ENCODE results near the gene PSMB7.

DNA sequence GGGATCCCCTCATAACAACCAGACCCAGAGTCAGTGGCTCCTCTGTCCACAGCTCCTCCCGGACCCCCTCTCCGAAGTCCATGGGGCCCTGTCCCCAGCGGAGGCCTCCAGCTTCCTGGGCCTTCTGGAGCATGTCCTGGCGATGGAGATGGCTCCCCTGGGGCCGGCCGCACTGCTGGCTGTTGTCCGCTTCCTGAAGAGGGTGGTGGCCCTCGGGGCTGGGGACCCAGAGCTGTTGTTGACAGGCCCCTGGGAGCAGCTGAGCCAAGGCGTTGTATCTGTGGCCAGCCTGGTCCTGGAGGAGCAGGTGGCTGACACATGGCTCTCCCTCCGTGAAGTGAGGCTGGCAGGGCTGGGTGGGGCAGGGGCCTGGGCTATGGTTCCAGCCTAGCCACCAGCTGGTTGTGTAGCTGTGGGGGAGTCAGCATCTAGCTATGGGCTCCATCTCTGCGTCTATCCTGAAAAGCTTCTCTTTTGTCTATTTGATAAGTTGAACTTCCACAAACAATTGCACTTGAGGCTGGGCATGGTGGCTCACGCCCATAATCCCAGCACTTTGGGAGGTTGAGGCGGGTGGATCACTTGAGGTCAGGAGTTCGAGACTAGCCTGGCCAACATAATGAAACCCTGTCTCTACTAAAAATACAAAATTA is 39.7 kb upstream of the PSMB7 start:
- TF ChIP-seq, protein P1, sequence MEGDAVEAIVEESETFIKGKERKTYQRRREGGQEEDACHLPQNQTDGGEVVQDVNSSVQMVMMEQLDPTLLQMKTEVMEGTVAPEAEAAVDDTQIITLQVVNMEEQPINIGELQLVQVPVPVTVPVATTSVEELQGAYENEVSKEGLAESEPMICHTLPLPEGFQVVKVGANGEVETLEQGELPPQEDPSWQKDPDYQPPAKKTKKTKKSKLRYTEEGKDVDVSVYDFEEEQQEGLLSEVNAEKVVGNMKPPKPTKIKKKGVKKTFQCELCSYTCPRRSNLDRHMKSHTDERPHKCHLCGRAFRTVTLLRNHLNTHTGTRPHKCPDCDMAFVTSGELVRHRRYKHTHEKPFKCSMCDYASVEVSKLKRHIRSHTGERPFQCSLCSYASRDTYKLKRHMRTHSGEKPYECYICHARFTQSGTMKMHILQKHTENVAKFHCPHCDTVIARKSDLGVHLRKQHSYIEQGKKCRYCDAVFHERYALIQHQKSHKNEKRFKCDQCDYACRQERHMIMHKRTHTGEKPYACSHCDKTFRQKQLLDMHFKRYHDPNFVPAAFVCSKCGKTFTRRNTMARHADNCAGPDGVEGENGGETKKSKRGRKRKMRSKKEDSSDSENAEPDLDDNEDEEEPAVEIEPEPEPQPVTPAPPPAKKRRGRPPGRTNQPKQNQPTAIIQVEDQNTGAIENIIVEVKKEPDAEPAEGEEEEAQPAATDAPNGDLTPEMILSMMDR (IDR thresholded peaks at IDR 0.05) = no peak
- TF ChIP-seq POLR2AphosphoS5 (IDR thresholded peaks at IDR 0.05) (no peak), POLR2A (IDR thresholded peaks at IDR 0.05) (no peak)
